ENCODE data around the gene MED16. TPM values are rescaled to one million over a fixed set of nuclear protein-coding genes. Genes with fewer than 3 reads are reported as not detected.

The MED16 gene
- total RNA-seq, 2 experiments from 2014 or later: 19.1 to 54.3 TPM

- DNase-seq (ENCODE audit: low spot score): no peak
- Histone ChIP-seq H2AFZ (ENCODE audit: low read length) (no peak within 1 kb of the TSS), H3K9me2 (ENCODE audit: insufficient read depth, low read length) (no peaks in the 10 kb centered on the region), H4K20me1 (ENCODE audit: insufficient read depth, low read length) (no peaks in the 10 kb centered on the region; the same call in 1 of the 2 replicates), H3K4me2 (ENCODE audit: low read length) (no peak within 1 kb of the TSS), H3K4me3 (ENCODE audit: low read depth, low read length, poor library complexity, severe bottlenecking) (no peak within 1 kb of the TSS), H3K27ac (ENCODE audit: low read depth, low read length, poor library complexity, severe bottlenecking) (no peak within 1 kb of the TSS), H3K36me3 (ENCODE audit: insufficient read depth, low read length) (no peaks in the 10 kb centered on the region), H3K79me2 (ENCODE audit: insufficient read depth, low read depth, low read length) (no peaks in the 10 kb centered on the region), H3K4me1 (ENCODE audit: insufficient read depth, low read length, poor library complexity, severe bottlenecking) (no peaks in the 10 kb centered on the region), H3K9me3 (ENCODE audit: low read length) (no peaks in the 10 kb centered on the region)
- TF ChIP-seq EZH2phosphoT487 (IDR thresholded peaks at IDR 0.05; ENCODE audit: borderline replicate concordance, low read depth, low read length) (no peak), CTCF (conservative IDR thresholded peaks at IDR 0.05; ENCODE audit: low read length) (no peak)
- CTCF ChIA-PET (ENCODE audit: unreplicated experiment): no interaction called here
- POLR2A ChIA-PET: no interaction called here
- BruUV-seq (replicated peaks): no TSS peak
- intact Hi-C loops (cut with micrococcal nuclease; ENCODE audit: unreplicated experiment): no loop called here
Measured at GRCh38 chr19:852136-853013, 40.6 kb downstream of the MED16 start, which contains the start of gene ELANE. Gene ELANE, plus strand, starts transcription at chr19:852303. Its CDS starts 26 bp downstream, at chr19:852329.

GRCh38 chr19:850979-851335 is 42.0 kb downstream of the MED16 start:
- DNase-seq (ENCODE audit: low spot score): no peak
- H3K27ac ChIP-seq (ENCODE audit: low read depth, low read length, poor library complexity, severe bottlenecking): no peak overlapping the region
- no peaks in the 10 kb centered on the region for H3K4me1 ChIP-seq (ENCODE audit: insufficient read depth, low read length, poor library complexity, severe bottlenecking)
- H3K36me3 ChIP-seq (ENCODE audit: insufficient read depth, low read length): no peaks in the 10 kb centered on the region
- ChIA-PET POLR2A (no interaction called here), CTCF (ENCODE audit: unreplicated experiment) (no interaction called here)
- intact Hi-C loops (cut with micrococcal nuclease; ENCODE audit: unreplicated experiment): no loop called here
- no peaks in the 10 kb centered on the region; the same call in 1 of the 2 replicates for H4K20me1 ChIP-seq (ENCODE audit: insufficient read depth, low read length)
- H3K9me2 ChIP-seq (ENCODE audit: insufficient read depth, low read length): no peaks in the 10 kb centered on the region
- H3K9me3 ChIP-seq (ENCODE audit: low read length): no peaks in the 10 kb centered on the region
- H3K4me3 ChIP-seq (ENCODE audit: low read depth, low read length, poor library complexity, severe bottlenecking): no peak overlapping the region
- no peak for TF ChIP-seq CTCF (conservative IDR thresholded peaks at IDR 0.05; ENCODE audit: low read length)
- no peak for TF ChIP-seq EZH2phosphoT487 (IDR thresholded peaks at IDR 0.05; ENCODE audit: borderline replicate concordance, low read depth, low read length)
- BruUV-seq (replicated peaks): no TSS peak
- H2AFZ ChIP-seq (ENCODE audit: low read length): no peak overlapping the region
- no peaks in the 10 kb centered on the region for H3K79me2 ChIP-seq (ENCODE audit: insufficient read depth, low read depth, low read length)
- H3K4me2 ChIP-seq (ENCODE audit: low read length): no peak overlapping the region
